HG02981 (cell line): ENCODE results near the gene MDFIC2.
"Not testable (repeated sequence)": the region's sequence is repeated elsewhere in the genome, so short reads cannot be mapped to it uniquely, and the experiment has no call there.

Experiments used
- ATAC-seq: cut with Tn5 transposase; IDR thresholded peaks from one replicate; pipeline ENCODE4 v1.9.1; 2021; ENCODE audit warnings: mild to moderate bottlenecking, moderate library complexity; ENCODE audit not compliant: unreplicated experiment

Gene MDFIC2

GRCh38 chr3:70312336-70312735 lies at the start of gene MDFIC2:
Gene MDFIC2, minus strand, starts transcription at chr3:70312638. Its CDS starts 665 bp downstream, at chr3:70311973.
- ATAC-seq: no peak

GRCh38 chr3:70360979-70361760 lies 48.7 kb upstream of the MDFIC2 start:
- peak; percentile 76 for ATAC-seq

GRCh38 chr3:70359711-70360110 lies 47.3 kb upstream of the MDFIC2 start:
- ATAC-seq: no peak

GRCh38 chr3:70358978-70359580 lies 46.6 kb upstream of the MDFIC2 start:
- no peak for ATAC-seq

GRCh38 chr3:70352215-70352614 lies 39.8 kb upstream of the MDFIC2 start:
- no peak for ATAC-seq

- ATAC-seq: no peak
These were observed 29.7 kb upstream of the MDFIC2 start for GRCh38 chr3:70342149-70342548.

- not testable (repeated sequence) for ATAC-seq
These were observed 24.4 kb upstream of the MDFIC2 start for GRCh38 chr3:70336885-70337284.

GRCh38 chr3:70333080-70333479 lies 20.6 kb upstream of the MDFIC2 start:
- no peak for ATAC-seq

- no peak for ATAC-seq
These were observed 2.6 kb upstream of the MDFIC2 start for GRCh38 chr3:70315021-70315420.

GRCh38 chr3:70310809-70311208 lies 1.6 kb downstream of the MDFIC2 start:
- ATAC-seq: no peak

GRCh38 chr3:70309591-70309990 lies 2.8 kb downstream of the MDFIC2 start:
- ATAC-seq: no peak

GRCh38 chr3:70308760-70309159 lies 3.7 kb downstream of the MDFIC2 start:
- no peak for ATAC-seq

- ATAC-seq: no peak
These were observed 5.7 kb downstream of the MDFIC2 start for GRCh38 chr3:70306736-70307135.

- ATAC-seq: no peak
These were observed 14.1 kb downstream of the MDFIC2 start for GRCh38 chr3:70298385-70298784.

- ATAC-seq: no peak
These were observed 21.3 kb downstream of the MDFIC2 start for GRCh38 chr3:70291097-70291482.

GRCh38 chr3:70290431-70291096 lies 21.9 kb downstream of the MDFIC2 start:
- ATAC-seq: not testable (repeated sequence)

- ATAC-seq: no peak
These were observed 30.8 kb downstream of the MDFIC2 start for GRCh38 chr3:70281663-70282062.

- no peak for ATAC-seq
These were observed 35.1 kb downstream of the MDFIC2 start for GRCh38 chr3:70277304-70277703.

GRCh38 chr3:70276901-70277300 lies 35.5 kb downstream of the MDFIC2 start:
- no peak for ATAC-seq

- ATAC-seq: no peak
These were observed 38.9 kb downstream of the MDFIC2 start for GRCh38 chr3:70273492-70273891.

- ATAC-seq: no peak
These were observed 39.6 kb downstream of the MDFIC2 start for GRCh38 chr3:70272798-70273197.
